H54 (cell line): Measurements from ENCODE around the gene SCT.

ENCODE experiments used
- DNase-seq: peaks from one replicate; pipeline ENCODE4 v3.0.0; 2011; ENCODE audit warnings: low spot score, mixed read lengths; ENCODE audit not compliant: insufficient read length
- FAIRE-seq: peaks from 3 replicates; lab custom pipeline; 2011; peaks lifted over from hg19 to GRCh38; lab: Jason Lieb, UNC
- POLR2A ChIP-seq: IDR thresholded peaks from 2 replicates; pipeline ENCODE4 v1.6.1; 2011; ENCODE audit warnings: low read depth, mild to moderate bottlenecking, low read length

SCT gene, protein sequence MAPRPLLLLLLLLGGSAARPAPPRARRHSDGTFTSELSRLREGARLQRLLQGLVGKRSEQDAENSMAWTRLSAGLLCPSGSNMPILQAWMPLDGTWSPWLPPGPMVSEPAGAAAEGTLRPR

DNA sequence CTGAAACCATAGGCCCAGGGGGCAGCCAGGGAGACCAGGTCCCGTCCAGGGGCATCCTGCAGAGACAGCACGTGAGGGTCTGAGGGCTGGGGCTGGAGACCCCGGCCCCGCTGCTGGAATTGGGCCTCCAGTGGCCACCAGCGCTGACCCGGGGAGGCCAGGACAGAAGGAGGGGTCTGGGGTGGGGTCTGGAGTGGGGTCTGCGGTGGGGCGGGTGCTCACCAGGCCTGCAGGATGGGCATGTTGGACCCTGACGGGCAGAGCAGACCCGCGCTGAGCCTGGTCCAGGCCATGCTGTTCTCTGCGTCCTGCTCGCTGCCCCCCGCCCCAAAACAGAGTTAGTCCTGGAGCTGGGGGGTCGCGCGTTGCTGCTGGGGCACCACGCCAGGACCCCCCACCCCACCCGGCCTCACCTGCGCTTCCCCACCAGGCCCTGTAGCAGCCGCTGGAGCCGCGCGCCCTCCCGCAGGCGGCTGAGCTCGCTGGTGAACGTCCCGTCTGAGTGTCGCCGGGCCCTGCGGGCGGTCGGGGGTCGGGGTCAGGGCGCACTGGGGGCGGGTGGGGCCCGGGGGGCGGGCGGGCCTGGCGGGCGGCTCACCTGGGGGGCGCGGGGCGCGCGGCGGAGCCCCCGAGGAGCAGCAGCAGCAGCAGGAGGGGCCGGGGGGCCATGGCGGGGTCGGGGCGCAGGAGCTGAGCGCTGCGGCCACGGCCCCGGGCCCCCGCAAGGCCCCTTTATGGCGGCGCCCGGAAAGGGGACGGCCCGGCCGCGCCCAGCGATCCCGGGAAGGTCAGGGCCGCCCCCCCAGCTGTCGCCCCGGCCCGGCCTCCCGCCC lies at the start of gene SCT:
TSS of gene SCT (minus strand) at position 707 of the 833 bp plus-strand sequence. CDS start at position 669, 38 bp downstream.
- TF ChIP-seq POLR2A, result no peak

DNA sequence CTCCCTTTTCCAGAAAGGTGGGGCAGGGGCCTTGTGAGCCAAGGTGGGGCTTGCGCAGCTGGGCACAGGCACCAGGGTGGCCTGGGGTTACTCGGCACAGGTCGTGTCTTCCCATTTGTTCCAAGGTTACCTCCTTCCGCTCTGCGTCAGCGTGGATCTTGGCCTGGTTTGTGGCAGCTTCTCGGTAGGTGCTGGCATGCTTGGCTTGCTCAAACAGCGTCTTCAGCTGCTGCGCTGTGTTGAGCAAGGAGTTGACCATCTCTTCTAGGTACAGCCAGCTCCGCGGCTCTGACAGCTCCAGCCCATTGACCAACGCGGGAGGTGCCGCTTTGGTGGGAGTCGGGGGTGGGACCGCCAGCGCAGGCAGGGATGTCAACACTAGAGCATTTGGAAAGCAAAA lies 47.4 kb upstream of the SCT start:
- FAIRE-seq, result no peak
- DNase-seq, result no peak
- no peak for TF ChIP-seq POLR2A

More for the DNA sequence above, at the start of gene SCT:
- FAIRE-seq (no peak), DNase-seq (no peak)

- TF ChIP-seq POLR2A, result no peak
These were observed 46.9 kb upstream of the SCT start for GRCh38 chr11:673866-674265.

DNA sequence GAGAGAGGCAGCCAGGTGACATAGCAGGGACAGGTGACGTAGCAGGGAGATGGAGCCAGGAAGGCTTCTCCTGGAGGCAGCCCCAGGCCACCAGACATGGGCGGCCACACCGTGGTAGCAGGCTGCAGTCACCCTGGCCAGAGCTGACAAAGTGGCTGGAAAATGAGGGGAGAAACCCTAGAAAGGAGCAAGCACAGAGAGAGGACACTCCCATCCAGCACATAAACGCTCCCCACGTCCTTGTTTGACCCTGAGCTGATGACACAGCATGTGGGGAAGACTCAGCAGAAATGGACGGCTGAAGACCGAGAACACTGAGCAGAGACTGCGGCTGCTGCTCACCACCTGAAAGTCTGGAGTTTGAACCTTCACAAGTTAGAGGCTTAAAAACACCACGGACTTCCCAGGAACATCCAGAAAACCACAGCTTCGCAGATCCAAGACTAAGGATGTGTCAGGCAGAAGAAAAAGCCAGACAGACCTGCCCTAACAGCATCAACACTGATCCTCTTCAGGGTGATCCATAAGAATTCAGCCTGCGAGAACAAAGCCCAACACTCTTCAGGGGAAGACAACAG lies 38.8 kb upstream of the SCT start:
- TF ChIP-seq POLR2A, result no peak
- no peak for DNase-seq
- FAIRE-seq, result no peak

More at GRCh38 chr11:673866-674265, 46.9 kb upstream of the SCT start:
- DNase-seq (no peak), FAIRE-seq (no peak)

GRCh38 chr11:665062-665703 lies 38.2 kb upstream of the SCT start:
- TF ChIP-seq POLR2A, result no peak
- FAIRE-seq (no peak), DNase-seq (no peak)

GRCh38 chr11:662689-663274 lies 35.8 kb upstream of the SCT start:
- DNase-seq (peak; percentile 85), FAIRE-seq (no peak)
- no peak for TF ChIP-seq POLR2A

- DNase-seq (no peak), FAIRE-seq (no peak)
- TF ChIP-seq POLR2A, result no peak
These were observed 33.9 kb upstream of the SCT start for GRCh38 chr11:660681-661444.

- TF ChIP-seq POLR2A, result no peak
- FAIRE-seq (no peak), DNase-seq (no peak)
These were observed 33.3 kb upstream of the SCT start for GRCh38 chr11:660281-660680.

GRCh38 chr11:659532-660085 lies 32.6 kb upstream of the SCT start:
- no peak for DNase-seq
- no peak for TF ChIP-seq POLR2A
- FAIRE-seq, result no peak

DNA sequence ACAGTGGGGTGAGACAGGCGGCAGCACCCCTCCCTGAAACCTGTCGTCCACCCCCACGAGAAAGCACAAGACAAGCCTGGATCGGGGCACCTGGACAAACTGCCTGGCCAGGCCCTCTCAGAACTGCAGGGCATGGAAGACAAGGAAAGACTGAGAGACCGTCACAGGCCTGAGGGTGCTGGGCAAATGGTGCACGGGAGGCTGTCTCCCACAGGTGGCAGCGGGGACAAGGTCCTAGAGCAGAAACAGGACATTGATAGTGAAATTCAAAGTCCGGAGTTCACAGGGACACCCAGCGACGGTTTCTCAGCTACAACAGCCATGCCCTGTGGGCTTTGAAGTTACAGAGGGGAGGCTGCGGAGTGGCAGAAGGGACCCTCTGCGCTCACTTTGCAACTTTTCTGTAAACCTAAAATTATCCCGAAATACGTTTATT lies 30.7 kb upstream of the SCT start:
- TF ChIP-seq POLR2A, result no peak
- DNase-seq (no peak), FAIRE-seq (no peak)

DNA sequence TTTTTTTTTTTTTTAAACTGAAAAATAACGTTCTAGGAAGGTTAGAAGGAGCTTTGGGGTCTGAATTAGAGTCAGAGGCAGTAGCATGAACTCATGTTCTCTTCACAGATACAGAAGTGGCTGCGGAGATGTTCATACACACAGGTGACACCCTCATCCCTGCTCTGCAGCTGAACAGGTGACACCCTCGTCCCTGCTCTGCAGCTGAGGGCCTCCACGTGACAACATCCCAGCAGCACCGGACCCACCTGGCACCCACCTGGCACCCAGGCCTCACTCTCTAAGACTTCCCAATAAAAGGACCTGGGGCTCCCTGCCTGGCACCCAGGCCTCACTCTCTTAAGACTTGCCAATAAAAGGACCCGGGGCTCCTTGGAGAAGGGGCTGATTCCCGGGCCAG lies 29.9 kb upstream of the SCT start:
- no peak for FAIRE-seq
- DNase-seq, result no peak
- no peak for TF ChIP-seq POLR2A

GRCh38 chr11:656426-656825 lies 29.4 kb upstream of the SCT start:
- FAIRE-seq (no peak), DNase-seq (no peak)
- TF ChIP-seq POLR2A, result no peak
